SK-N-MC (cell line): ENCODE data around the gene SRRM2.
A peak's percentile ranks its signal among the peaks of the same experiment; 100 is the strongest.
"Not testable (repeated sequence)": the region's sequence is repeated elsewhere in the genome, so short reads cannot be mapped to it uniquely, and the experiment has no call there.

Experiments
- DNase-seq: peaks from one replicate; pipeline ENCODE4 v3.0.0-alpha.2; 2011; ENCODE audit warnings: low read depth, low spot score
- H3K27ac ChIP-seq: fragments of 200-600 bp; sonication (generic); 2 replicates; pipeline ENCODE4 v1.5.1; 2016; ENCODE audit warnings: mixed run types
- H3K36me3 ChIP-seq: fragments of 200-600 bp; sonication (generic); 2 replicates; pipeline ENCODE4 v1.6.1; 2017; ENCODE audit warnings: antibody characterized with exemption, low read length, mixed read lengths; ENCODE audit not compliant: insufficient read depth
- H3K4me3 ChIP-seq: fragments of 200-600 bp; sonication (generic); 2 replicates; pipeline ENCODE4 v1.5.1; 2016
- H3K9ac ChIP-seq: fragments of 200-600 bp; sonication (generic); 2 replicates; pipeline ENCODE4 v1.8.0; 2017; ENCODE audit warnings: mixed run types, mixed read lengths; ENCODE audit not compliant: insufficient read length
- H3K9me3 ChIP-seq: fragments of 200-600 bp; sonication (generic); 2 replicates; pipeline ENCODE4 v1.6.1; 2017; ENCODE audit warnings: low read depth, mild to moderate bottlenecking, antibody characterized with exemption, low read length, moderate library complexity, mixed read lengths
- EZH2 ChIP-seq: fragments of 200-600 bp; sonication (generic); IDR thresholded peaks from one replicate; pipeline ENCODE4 v1.6.1; 2017; ENCODE audit warnings: antibody characterized with exemption
- FOXP2 ChIP-seq: optimal IDR thresholded peaks from 2 replicates; pipeline ENCODE3; 2011; ENCODE audit warnings: mild to moderate bottlenecking, moderate library complexity; ENCODE audit not compliant: insufficient read depth; ENCODE audit errors: extremely low read length, control extremely low read depth
- POLR2AphosphoS5 ChIP-seq: IDR thresholded peaks from 2 replicates; pipeline ENCODE4 v1.6.1; 2012; ENCODE audit warnings: mild to moderate bottlenecking, low read depth, low read length, borderline replicate concordance

SRRM2 gene

DNA sequence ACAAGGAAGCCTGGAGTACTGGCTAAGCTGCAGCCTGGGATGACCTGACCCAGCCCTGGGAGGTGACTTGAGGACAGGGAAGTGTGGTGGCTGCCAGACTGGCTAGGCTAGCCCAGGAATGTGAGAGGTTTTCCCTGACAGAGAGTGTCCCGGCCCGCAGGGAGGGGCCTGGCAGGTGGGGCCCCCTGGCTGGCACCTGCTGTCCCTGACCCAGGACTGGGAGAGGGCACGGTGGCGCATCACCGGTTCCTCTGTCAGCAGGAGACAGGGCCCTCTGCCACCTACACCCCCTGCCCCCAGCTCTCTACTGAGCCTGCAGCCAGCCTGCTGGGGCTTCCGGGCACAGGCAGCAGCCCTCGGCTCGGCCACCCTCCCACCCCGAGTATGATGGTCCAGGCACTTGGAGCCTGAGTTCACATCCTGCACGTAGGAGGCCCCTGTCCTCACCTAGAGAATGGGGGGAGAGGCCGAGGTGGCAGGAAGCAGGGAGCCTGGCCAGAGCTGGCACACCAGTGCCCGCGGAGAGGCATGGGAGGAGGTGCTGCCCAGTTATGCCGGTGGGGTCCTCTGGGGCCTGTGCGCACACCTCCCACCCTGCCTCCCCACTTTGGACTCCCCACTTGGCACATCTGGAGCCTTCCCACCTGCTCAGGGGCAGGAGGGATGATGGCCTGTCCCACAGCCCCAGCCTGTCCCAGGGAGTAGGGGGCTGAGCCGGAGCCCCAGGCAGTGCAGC, 32.9 kb upstream of the SRRM2 start:
- TF ChIP-seq EZH2 (no peak), FOXP2 (no peak), POLR2AphosphoS5 (no peak)
- no peaks in the 10 kb centered on the region for H3K36me3 ChIP-seq
- no peak overlapping the region for H3K4me3 ChIP-seq
- H3K9me3 ChIP-seq = no peaks in the 10 kb centered on the region
- no peak overlapping the region for H3K27ac ChIP-seq
- no peak for DNase-seq
- no peak overlapping the region for H3K9ac ChIP-seq

GRCh38 chr16:2720064-2720457, 32.4 kb upstream of the SRRM2 start, which contains the start of gene PRSS27:
TSS of gene PRSS27 (minus strand) at chr16:2720224. CDS start at chr16:2720160, 64 bp downstream.
- DNase-seq = no peak
- no peaks in the 10 kb centered on the region for H3K36me3 ChIP-seq
- no peak for TF ChIP-seq FOXP2
- no peak for TF ChIP-seq EZH2
- TF ChIP-seq POLR2AphosphoS5 = no peak

DNA sequence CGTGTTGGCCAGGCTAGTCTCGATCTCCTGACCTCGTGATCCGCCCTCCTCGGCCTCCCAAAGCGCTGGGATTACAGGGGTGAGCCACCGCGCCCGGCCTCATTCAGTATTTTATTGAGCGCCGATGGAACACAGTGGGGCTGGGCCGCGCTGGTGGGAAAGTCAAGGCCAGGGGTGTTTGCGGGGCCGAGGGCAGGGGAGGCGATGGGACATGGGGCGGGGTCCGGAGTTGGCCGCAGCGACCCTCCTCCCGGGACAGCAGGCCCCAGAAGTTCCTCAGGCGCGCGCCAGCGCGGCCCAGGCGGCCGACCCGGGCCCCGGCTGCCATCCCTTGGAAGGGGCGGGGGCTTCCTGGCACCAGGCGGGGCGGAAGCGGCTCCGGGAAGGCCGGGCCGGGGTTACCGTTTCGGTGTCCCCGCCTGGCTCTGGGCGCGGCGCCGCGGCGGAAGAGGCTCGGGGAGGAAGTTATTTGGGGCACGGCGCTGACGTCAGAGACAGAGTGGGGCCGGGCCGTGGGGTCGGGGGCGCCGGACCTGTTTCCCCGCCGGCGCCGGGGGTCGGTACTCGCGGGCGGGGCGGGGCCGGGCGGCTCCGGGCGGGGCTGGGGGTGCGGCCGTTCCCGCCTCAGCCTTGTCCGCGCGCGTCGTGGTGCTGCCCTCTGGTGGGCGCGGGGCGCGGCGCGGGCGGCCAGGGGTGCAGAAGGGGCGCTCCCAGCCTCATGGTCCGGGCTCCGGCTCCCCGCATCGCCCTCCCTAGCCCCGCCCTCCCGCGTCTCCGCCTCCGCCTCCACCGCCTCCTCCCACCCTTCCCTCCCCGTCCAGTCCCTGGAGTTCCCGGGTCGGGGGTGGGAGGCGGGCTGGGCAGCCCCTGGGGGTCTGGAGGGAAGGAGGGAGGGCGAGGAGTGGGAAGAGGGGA, 31.5 kb upstream of the SRRM2 start:
- Histone ChIP-seq H3K27ac (0 out of 2 replicates have a peak overlapping the region, but pooled peaks have one; percentile 17), H3K9me3 (no peaks in the 10 kb centered on the region)
- TF ChIP-seq EZH2 = no peak
- TF ChIP-seq POLR2AphosphoS5 = peak; percentile 36; the same call in 1 of the 2 replicates

More at GRCh38 chr16:2720064-2720457, 32.4 kb upstream of the SRRM2 start, which contains the start of gene PRSS27:
- peak within 1 kb of the TSS; percentile 79 for H3K4me3 ChIP-seq
- peak within 1 kb of the TSS; percentile 55 for H3K9ac ChIP-seq
- H3K9me3 ChIP-seq = no peaks in the 10 kb centered on the region
- H3K27ac ChIP-seq = 0 out of 2 replicates have a peak within 1 kb of the TSS, but pooled peaks have one; percentile 17

GRCh38 chr16:2721634-2722173, 30.7 kb upstream of the SRRM2 start:
- not testable (repeated sequence) for DNase-seq, H3K27ac ChIP-seq, H3K9me3 ChIP-seq, H3K36me3 ChIP-seq
- Histone ChIP-seq H3K9ac (peak overlapping the region; percentile 76), H3K4me3 (peak overlapping the region; percentile 79)

More for the DNA sequence above, 31.5 kb upstream of the SRRM2 start:
- DNase-seq = no peak
- H3K9ac ChIP-seq = peak overlapping the region; percentile 76
- H3K4me3 ChIP-seq = peak overlapping the region; percentile 79
- H3K36me3 ChIP-seq = no peaks in the 10 kb centered on the region

DNA sequence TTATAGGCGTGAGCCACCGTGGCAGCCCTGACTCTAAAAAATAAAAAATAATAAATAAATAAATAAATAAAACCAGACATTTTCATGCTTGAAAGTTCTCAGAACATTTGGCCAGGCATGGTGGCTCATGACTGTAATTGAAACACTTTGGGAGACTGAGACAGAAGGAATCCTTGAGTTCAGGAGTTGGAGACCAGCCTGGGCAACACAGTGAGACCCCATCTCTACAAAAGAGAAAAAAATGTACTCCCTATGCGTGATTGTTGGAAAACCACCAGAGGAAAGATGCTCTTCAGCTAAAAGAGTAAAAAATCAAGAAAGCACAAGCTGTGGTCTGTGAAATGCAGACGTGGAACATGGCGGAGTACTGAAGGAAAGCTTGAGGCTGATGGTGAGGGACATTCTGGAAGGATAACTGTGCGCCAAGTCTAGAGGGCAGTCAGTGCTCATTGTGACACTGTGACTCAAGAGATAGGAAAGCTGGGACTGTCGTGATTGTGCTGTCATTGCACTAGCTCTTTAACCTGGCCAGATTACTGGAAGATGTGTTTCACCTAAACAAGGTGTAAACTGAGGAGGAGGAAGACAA, 28.3 kb upstream of the SRRM2 start:
- Histone ChIP-seq H3K27ac (no peak overlapping the region), H3K4me3 (no peak overlapping the region), H3K36me3 (no peaks in the 10 kb centered on the region), H3K9ac (no peak overlapping the region), H3K9me3 (no peaks in the 10 kb centered on the region)
- DNase-seq = no peak
- TF ChIP-seq POLR2AphosphoS5 = no peak
- TF ChIP-seq FOXP2 = no peak
- TF ChIP-seq EZH2 = no peak

- H3K4me3 ChIP-seq = no peak overlapping the region
Measured at GRCh38 chr16:2724816-2725348, 27.6 kb upstream of the SRRM2 start.

GRCh38 chr16:2726923-2727322, 25.5 kb upstream of the SRRM2 start:
- Histone ChIP-seq H3K9me3 (no peaks in the 10 kb centered on the region), H3K36me3 (no peaks in the 10 kb centered on the region), H3K9ac (no peak overlapping the region), H3K4me3 (no peak overlapping the region), H3K27ac (no peak overlapping the region)
- TF ChIP-seq FOXP2 = no peak
- TF ChIP-seq EZH2 = no peak
- no peak for TF ChIP-seq POLR2AphosphoS5
- no peak for DNase-seq

More at GRCh38 chr16:2724816-2725348, 27.6 kb upstream of the SRRM2 start:
- no peaks in the 10 kb centered on the region for H3K36me3 ChIP-seq
- H3K27ac ChIP-seq = no peak overlapping the region
- no peak overlapping the region for H3K9ac ChIP-seq
- no peak for TF ChIP-seq EZH2
- no peak for TF ChIP-seq FOXP2
- no peak for TF ChIP-seq POLR2AphosphoS5
- H3K9me3 ChIP-seq = no peaks in the 10 kb centered on the region
- DNase-seq = no peak
